HG03135 (cell line): ENCODE measurements around the gene CACNA2D3.

Experiments
- ATAC-seq: cut with Tn5 transposase; IDR thresholded peaks from one replicate; pipeline ENCODE4 v1.9.1; 2021; ENCODE audit warnings: mild to moderate bottlenecking, moderate library complexity; ENCODE audit not compliant: unreplicated experiment

The CACNA2D3 gene

DNA sequence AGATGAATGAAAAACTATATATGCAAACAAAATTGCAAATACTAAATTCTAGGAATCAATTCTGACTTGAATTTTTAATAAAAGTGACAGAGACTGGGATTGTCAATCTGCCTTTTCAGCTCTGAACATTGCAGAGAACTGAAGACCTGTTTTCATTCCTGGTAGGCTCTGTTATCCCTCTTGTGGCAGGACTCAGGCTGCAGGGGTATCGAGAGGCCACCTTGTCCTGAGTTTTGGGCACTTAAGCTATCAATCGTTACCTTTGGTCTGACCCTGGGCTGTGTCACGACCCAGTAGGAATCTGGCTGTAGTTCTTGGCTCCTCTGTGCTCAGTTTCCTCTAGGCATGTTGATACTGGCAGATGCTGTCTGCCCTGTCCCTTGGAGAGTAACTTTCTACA lies 238.0 kb downstream of the CACNA2D3 start:
- no peak for ATAC-seq

DNA sequence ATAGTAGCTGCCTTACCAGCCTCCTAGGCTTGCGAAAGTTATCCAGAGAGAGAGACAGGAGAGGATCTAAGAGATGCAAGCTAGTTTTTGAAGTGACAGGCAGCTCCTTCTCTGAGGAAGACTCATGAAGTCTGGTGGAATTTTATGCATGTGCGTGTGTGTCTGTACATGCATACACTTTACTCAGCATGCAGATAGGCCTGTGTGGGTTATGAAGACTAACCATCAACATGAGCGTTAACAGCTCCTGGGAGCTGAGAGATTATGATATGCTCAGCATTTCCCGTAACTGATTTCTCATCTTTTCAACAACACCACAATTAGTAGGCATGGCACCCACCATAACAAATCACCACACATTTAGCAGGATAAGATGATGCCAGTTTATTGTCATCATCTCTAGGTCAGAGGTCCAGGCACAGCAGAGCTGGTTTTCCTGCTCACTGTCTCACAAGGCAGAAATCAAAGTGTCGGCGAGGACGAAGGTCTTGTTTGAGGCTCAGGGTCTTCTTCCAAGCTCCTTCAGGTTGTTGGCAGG lies 239.5 kb downstream of the CACNA2D3 start:
- no peak for ATAC-seq

- ATAC-seq: no peak
These were observed 243.8 kb downstream of the CACNA2D3 start for GRCh38 chr3:54366007-54366750.

- no peak for ATAC-seq
These were observed 244.5 kb downstream of the CACNA2D3 start for GRCh38 chr3:54366839-54367238.

DNA sequence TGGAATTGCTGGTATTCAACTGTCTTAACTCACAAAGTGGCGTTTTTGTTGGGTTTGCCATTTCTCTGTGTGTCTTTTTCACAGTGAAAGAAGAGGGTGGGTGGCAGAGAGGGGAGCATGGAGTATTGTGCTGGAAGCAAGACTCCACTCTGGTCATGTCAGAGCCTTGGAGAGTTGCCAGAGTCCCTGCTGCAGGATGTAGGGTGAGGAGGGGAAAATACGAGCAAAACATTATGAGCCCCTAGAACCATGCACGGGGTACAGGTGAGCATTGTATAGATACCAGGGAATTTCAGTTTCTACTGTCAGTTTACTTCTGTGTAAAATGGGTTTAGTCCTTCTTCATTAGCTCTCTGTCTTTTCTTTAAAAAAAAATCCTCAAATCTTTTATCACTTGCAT lies 249.9 kb downstream of the CACNA2D3 start:
- no peak for ATAC-seq

DNA sequence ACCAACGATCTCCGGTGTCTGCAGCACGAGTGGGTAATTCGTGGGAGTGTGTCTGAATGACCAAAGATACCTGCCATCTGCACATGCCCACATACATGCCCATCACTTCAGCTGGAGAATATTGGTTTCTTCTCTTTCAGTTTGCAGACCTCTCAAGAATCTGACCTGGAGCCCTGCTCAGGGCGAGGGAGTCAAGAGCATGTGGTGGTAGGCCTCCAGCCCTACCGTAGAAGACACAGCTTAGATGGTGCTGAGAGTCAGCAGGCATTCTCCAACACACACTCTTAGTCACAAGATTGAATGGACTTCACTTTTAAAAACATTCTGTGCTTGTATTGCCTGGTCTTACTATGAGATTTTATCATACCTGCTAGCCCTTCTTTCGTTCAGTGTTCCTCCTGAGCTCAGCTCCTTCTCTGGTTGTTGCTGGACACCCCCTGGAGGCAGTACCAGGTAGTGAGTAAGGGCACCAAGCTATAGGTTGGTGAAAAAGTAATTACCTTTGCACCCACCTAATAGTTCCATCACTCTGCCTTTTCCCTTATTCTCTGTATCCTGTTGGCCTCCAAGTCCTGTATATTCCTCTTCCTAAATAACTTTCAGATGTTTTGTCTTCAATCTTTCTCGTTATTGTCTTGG lies 252.0 kb downstream of the CACNA2D3 start:
- ATAC-seq: no peak

GRCh38 chr3:54376142-54376807 lies 253.9 kb downstream of the CACNA2D3 start:
- ATAC-seq: no peak

DNA sequence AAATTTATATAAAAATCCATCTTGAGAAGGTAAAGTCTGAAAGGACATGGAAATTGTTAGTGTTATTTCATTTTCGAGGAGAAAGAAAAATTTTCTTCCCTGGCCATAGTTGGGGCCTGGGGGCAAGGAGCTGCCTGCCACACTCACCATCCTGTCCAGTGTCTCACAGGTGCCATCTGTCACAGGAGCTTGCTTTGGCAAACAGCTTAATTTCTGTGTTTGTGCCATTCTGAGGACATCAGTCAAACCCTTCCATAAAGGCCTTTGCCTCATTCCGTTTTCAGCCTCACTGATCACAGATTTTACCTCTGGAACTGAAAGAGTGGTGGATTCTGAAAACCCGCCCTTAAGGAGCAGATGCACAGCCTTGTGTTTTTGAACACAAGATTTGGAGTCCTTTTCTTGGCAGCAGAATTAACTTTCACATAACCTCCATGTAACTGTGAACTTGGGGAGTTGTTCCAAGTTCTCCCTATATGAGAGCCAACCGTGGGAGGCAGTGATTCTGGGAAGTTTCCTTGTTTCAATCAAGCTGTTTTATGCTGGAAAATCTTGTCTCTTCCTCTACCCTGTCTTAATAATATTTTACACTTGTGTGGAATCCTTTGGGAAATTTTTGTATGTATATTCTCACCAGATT lies 254.7 kb downstream of the CACNA2D3 start:
- no peak for ATAC-seq

- ATAC-seq: no peak
These were observed 255.8 kb downstream of the CACNA2D3 start for GRCh38 chr3:54378184-54378583.

- ATAC-seq: no peak
These were observed 261.9 kb downstream of the CACNA2D3 start for GRCh38 chr3:54384279-54384678.

DNA sequence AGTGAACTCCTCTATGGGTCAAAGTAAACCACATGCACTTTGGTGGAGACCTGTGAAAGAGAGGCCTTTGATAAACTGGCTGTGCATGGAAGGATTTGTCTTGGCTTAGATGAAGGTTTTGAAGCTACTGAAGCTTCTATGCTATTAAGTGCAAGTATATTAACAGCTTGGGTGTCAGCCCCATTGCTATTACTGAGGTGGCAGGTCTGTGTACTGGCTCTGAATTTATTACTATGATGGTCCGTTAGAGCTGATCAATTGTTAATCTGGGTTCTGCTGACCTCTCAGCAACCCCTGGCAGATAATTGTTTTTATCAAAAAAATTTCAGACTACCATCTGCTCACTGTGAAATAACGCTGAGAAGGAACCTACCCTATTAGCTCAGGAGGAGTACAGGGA lies 268.2 kb downstream of the CACNA2D3 start:
- no peak for ATAC-seq

DNA sequence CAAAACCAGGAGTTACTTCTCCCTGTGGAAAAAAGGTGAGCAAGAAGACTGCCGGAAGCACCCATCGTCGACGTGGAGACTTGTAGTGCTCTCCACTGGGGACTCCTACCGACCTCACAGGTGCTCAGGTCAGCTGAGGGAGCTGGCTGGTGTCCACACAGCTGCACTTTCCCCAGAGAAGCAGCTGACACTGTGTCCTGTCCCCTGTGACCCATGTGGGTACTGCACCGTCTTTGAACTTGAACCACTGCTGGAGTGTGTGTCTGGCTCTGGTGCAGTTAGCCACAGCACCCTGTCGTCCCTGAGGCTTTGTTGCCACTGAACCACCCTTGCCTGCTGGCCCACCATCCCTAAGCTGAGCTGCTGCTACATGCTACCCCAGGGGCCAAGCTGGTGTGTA lies 270.8 kb downstream of the CACNA2D3 start:
- no peak for ATAC-seq

DNA sequence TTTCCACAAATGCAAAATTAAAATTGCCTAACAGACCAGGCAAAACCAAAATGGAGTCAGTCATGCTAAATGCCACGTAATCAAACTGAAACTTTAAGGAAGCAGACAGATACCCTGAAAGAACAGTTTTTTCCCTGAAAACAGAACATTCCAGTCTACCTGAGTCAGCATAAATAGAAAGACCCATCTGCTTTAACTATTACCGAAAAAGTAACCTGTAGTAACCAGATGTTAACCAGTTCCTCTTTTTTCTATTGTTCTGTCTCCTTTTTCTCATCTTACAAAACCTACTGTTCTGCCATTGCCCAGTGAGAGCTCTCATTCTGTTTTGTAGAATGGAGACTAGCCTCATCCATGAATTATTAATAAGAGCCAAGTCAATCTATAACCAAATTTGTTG lies 286.0 kb downstream of the CACNA2D3 start:
- no peak for ATAC-seq

DNA sequence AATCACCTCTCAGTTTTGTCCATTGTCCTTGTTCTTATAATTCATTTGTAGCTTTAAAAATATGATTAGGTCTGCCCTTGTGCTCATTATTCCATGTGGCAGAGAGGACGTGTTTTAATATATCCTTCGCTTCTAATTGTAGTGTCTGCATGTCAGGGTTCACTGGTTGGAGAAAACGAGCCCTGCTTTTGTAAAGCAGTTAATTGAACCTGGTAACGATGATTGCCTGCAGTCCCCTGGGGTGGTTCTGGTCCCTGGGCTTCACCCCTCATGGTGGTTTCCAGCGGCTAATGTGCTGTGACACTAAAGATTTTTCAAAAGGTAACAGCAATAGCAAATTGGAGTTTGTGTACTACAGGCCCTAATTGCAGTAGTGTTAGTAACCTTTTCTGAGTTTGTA lies 299.6 kb downstream of the CACNA2D3 start:
- ATAC-seq: no peak

GRCh38 chr3:54424292-54424691 lies 301.9 kb downstream of the CACNA2D3 start:
- no peak for ATAC-seq

- ATAC-seq: no peak
These were observed 304.0 kb downstream of the CACNA2D3 start for GRCh38 chr3:54426381-54426780.

DNA sequence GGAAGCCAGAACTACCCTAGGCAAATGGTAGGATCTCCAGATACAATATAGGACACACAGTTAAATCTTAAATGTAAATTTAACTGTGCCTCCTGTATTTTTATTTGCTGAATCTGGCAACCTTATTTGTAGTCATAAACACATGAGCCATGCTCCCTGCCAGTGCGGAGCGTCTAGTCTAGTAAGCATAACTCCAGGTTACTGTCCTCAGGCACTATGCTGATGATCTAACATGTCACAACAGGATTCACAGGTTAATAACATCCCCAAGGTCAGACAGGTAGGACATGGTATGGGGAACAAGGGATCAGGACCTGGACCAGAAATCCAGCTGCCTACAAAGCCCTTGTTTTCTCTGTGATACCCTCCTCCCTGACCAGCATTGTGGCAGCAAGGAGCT lies 305.1 kb downstream of the CACNA2D3 start:
- ATAC-seq: no peak

GRCh38 chr3:54427941-54428871 lies 305.9 kb downstream of the CACNA2D3 start:
- no peak for ATAC-seq

GRCh38 chr3:54432975-54433374 lies 310.6 kb downstream of the CACNA2D3 start:
- no peak for ATAC-seq

GRCh38 chr3:54433846-54434245 lies 311.5 kb downstream of the CACNA2D3 start:
- no peak for ATAC-seq
